Smooth muscle cell of the brain vasculature (primary cell): ENCODE results near the gene CADM4.
"Not testable (repeated sequence)": the region's sequence is repeated elsewhere in the genome, so short reads cannot be mapped to it uniquely, and the experiment has no call there.

ENCODE experiments used
- DNase-seq: peaks from one replicate; pipeline ENCODE4 v3.0.0-alpha.2; 2012; ENCODE audit warnings: low read depth, low spot score

Gene CADM4

GRCh38 chr19:43587029-43587428, 52.6 kb downstream of the CADM4 start:
- not testable (repeated sequence) for DNase-seq

- DNase-seq = no peak
These were observed 53.3 kb downstream of the CADM4 start for GRCh38 chr19:43586346-43586745.

- DNase-seq = no peak
These were observed 55.2 kb downstream of the CADM4 start for GRCh38 chr19:43584484-43584883.

- DNase-seq = no peak
These were observed 57.2 kb downstream of the CADM4 start for GRCh38 chr19:43582495-43582894.

- DNase-seq = no peak
These were observed 58.2 kb downstream of the CADM4 start for GRCh38 chr19:43581467-43581866.

- no peak for DNase-seq
These were observed 60.9 kb downstream of the CADM4 start for GRCh38 chr19:43578787-43579186.

- DNase-seq = no peak
These were observed 63.4 kb downstream of the CADM4 start for GRCh38 chr19:43575955-43576878.

GRCh38 chr19:43575156-43575950, 64.3 kb downstream of the CADM4 start, which contains the start of the genes PINLYP and XRCC1:
Gene PINLYP, plus strand, starts transcription at chr19:43575801. Its CDS starts 1,391 bp downstream, at chr19:43577192.
Gene XRCC1, minus strand, starts transcription at chr19:43575527. Its CDS starts 69 bp downstream, at chr19:43575458.
- DNase-seq = peak; percentile 96

GRCh38 chr19:43574424-43575155, 65.1 kb downstream of the CADM4 start:
- DNase-seq = no peak
